B cell (primary cell): Measurements from ENCODE around the gene ZNF683. TPM values are rescaled to one million over a fixed set of nuclear protein-coding genes. Genes with fewer than 3 reads are reported as not detected.

Experiments
- ATAC-seq: fragments of 200-7000 bp; cut with Tn5 transposase; one replicate; pipeline ENCODE4 v1.10.0; 2021; ENCODE audit warnings: low read depth, mild to moderate bottlenecking, moderate number of reproducible peaks, moderate library complexity
- CTCF ChIA-PET: fragments of 350-600 bp; sonication (Branson Sonifier 250); formaldehyde crosslinking; loops from one replicate; lab custom pipeline; 2021; ENCODE audit warnings: antibody characterized with exemption, inconsistent platforms; lab: Charles Lee
- POLR2A ChIA-PET: fragments of 350-600 bp; sonication (Branson Sonifier 250); formaldehyde crosslinking; loops from one replicate; lab custom pipeline; 2021; ENCODE audit warnings: antibody characterized with exemption; lab: Charles Lee
- DNase-seq: peaks from one replicate; pipeline ENCODE4 v3.0.0; 2013
- H2AFZ ChIP-seq: 2 replicates; pipeline ENCODE4 v1.6.1; 2012; ENCODE audit warnings: mild to moderate bottlenecking, low read depth, low read length; ENCODE audit not compliant: insufficient read depth, poor library complexity, severe bottlenecking
- H3K27ac ChIP-seq, 2 donors: 1 replicate in 1 of 2; 2 replicates in 1 of 2; pipeline ENCODE4 v1.5.1; 2012 to 2013; ENCODE audit warnings: low read length in 2 of 2, mild to moderate bottlenecking in 2 of 2, moderate library complexity in 1 of 2
- H3K27me3 ChIP-seq, 4 experiments: fragments of 200-600 bp in 1 of 4; sonication (generic) in 1 of 4; replicated peaks in 1 of 4; 1 replicate in 2 of 4; 2 replicates in 2 of 4; pipeline versions ENCODE4 v1.6.1 to v1.7.0; 2013 to 2016; ENCODE audit warnings: low read length in 3 of 4, mild to moderate bottlenecking in 2 of 4, mixed read lengths in 1 of 4, moderate library complexity in 1 of 4; ENCODE audit not compliant: insufficient read depth in 4 of 4, control insufficient read depth in 3 of 4; ENCODE audit errors: control extremely low read depth in 1 of 4
- H3K36me3 ChIP-seq, 2 experiments: replicated peaks in 1 of 2; 1 replicate in 1 of 2; 2 replicates in 1 of 2; pipeline versions ENCODE4 v1.6.1 to v1.7.1; 2013; ENCODE audit warnings: low read length in 1 of 2; ENCODE audit not compliant: insufficient read depth in 2 of 2, control insufficient read depth in 1 of 2; ENCODE audit errors: control extremely low read depth in 1 of 2, extremely low read depth in 1 of 2
- H3K4me1 ChIP-seq, 2 donors: fragments of 200-600 bp in 1 of 2; sonication (generic) in 1 of 2; 1 replicate in 1 of 2; 2 replicates in 1 of 2; pipeline versions ENCODE4 v1.5.1 to v1.6.1; 2013 to 2017; ENCODE audit warnings: low read length in 2 of 2; ENCODE audit not compliant: control insufficient read depth in 2 of 2, insufficient read depth in 2 of 2
- H3K4me2 ChIP-seq: replicated peaks from 2 replicates; pipeline ENCODE3; 2012; ENCODE audit warnings: mild to moderate bottlenecking, low read depth, low read length; ENCODE audit not compliant: poor library complexity, severe bottlenecking
- H3K4me3 ChIP-seq, 5 experiments: fragments of 200-600 bp in 1 of 5; sonication (generic) in 1 of 5; 1 replicate in 3 of 5; 2 replicates in 2 of 5; pipeline versions ENCODE4 v1.5.1 to v1.7.0; 2011 to 2016; ENCODE audit warnings: low read length in 4 of 5, mild to moderate bottlenecking in 4 of 5, low read depth in 2 of 5, control low read depth in 1 of 5, moderate library complexity in 1 of 5; ENCODE audit not compliant: insufficient read depth in 1 of 5; ENCODE audit errors: control extremely low read depth in 1 of 5, extremely low read depth in 1 of 5
- H3K79me2 ChIP-seq: fragments of 200-600 bp; sonication (generic); one replicate; pipeline ENCODE4 v1.6.0; 2016; ENCODE audit warnings: low read length; ENCODE audit not compliant: control insufficient read depth, insufficient read depth
- H3K9ac ChIP-seq: fragments of 200-600 bp; sonication (generic); 2 replicates; pipeline ENCODE4 v1.6.1; 2017; ENCODE audit warnings: mild to moderate bottlenecking, low read length, moderate library complexity
- H3K9me3 ChIP-seq, 3 donors: one replicate each; pipeline versions ENCODE4 v1.6.1 to v1.7.1; 2013; ENCODE audit warnings: low read length in 2 of 3; ENCODE audit not compliant: control insufficient read depth in 2 of 3, insufficient read depth in 1 of 3; ENCODE audit errors: control extremely low read depth in 1 of 3
- H4K20me1 ChIP-seq: 2 replicates; pipeline ENCODE4 v1.6.0; 2012; ENCODE audit warnings: mild to moderate bottlenecking, low read length; ENCODE audit not compliant: insufficient read depth, control insufficient read depth, poor library complexity, severe bottlenecking
- H3K27ac Mint-ChIP-seq: one replicate; pipeline ENCODE4 v1.8.0; 2021; ENCODE audit warnings: mixed read lengths
- H3K27me3 Mint-ChIP-seq: one replicate; pipeline ENCODE4 v1.8.0; 2021; ENCODE audit warnings: mixed read lengths
- H3K4me1 Mint-ChIP-seq: one replicate; pipeline ENCODE4 v1.8.0; 2021; ENCODE audit warnings: mixed read lengths
- H3K4me3 Mint-ChIP-seq: one replicate; pipeline ENCODE4 v1.8.0; 2021; ENCODE audit warnings: mixed read lengths
- H3K9me3 Mint-ChIP-seq: one replicate; pipeline ENCODE4 v1.8.0; 2022; ENCODE audit warnings: mixed read lengths; ENCODE audit not compliant: insufficient read depth
- WGBS: methylation state at CpG from one replicate; pipeline ENCODE4 v1.1.5; 2013; ENCODE audit warnings: missing lambda C conversion rate; ENCODE audit not compliant: insufficient coverage; 5-methylcytosine and 5-hydroxymethylcytosine counted together
- intact Hi-C: fragments of 100-400 bp; cut with micrococcal nuclease; formaldehyde crosslinking; loops from one replicate; pipeline ENCODE4 v1.10.0; 2022
- polyA plus RNA-seq: library from polyadenylated mRNA; depleted of rRNA; stranded (reverse); fragments of >200 nt; gene quantifications from 2 replicates; pipeline ENCODE4 v1.2.3, GENCODE V29; 2012
- total RNA-seq, 2 donors: library from RNA; stranded (reverse); fragments of 120-200 nt in 1 of 2; gene quantifications; 1 replicate in 1 of 2; 2 replicates in 1 of 2; pipeline versions ENCODE4 v1.2.3 to v1.2.4, GENCODE V29; 2013 to 2022
- TF ChIP-seq, protein P1 (sequence below): fragments of 200-600 bp; IDR thresholded peaks from one replicate; pipeline ENCODE4 v1.8.0; 2022; ENCODE audit warnings: antibody characterized with exemption, mild to moderate bottlenecking

The ZNF683 gene
- total and polyA plus RNA-seq, 2 donors (not counting 1 experiment from before 2014, with no cell fraction given), result 0.45 to 0.67 TPM

GRCh38 chr1:26338670-26339069 is 33.9 kb downstream of the ZNF683 start:
- TF ChIP-seq, protein P1, sequence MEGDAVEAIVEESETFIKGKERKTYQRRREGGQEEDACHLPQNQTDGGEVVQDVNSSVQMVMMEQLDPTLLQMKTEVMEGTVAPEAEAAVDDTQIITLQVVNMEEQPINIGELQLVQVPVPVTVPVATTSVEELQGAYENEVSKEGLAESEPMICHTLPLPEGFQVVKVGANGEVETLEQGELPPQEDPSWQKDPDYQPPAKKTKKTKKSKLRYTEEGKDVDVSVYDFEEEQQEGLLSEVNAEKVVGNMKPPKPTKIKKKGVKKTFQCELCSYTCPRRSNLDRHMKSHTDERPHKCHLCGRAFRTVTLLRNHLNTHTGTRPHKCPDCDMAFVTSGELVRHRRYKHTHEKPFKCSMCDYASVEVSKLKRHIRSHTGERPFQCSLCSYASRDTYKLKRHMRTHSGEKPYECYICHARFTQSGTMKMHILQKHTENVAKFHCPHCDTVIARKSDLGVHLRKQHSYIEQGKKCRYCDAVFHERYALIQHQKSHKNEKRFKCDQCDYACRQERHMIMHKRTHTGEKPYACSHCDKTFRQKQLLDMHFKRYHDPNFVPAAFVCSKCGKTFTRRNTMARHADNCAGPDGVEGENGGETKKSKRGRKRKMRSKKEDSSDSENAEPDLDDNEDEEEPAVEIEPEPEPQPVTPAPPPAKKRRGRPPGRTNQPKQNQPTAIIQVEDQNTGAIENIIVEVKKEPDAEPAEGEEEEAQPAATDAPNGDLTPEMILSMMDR, result no peak
- peaks cover 13% of the 10 kb centered on the region for H3K4me1 Mint-ChIP-seq
- no peak for DNase-seq
- no peak overlapping the region for H3K9ac ChIP-seq
- H3K27me3 Mint-ChIP-seq, result no peaks in the 10 kb centered on the region
- H3K79me2 ChIP-seq, result no peaks in the 10 kb centered on the region
- ATAC-seq, result no peak
- peaks cover 8 to 14% of the 10 kb centered on the region in 2 donors for H3K4me1 ChIP-seq
- H3K9me3 ChIP-seq, result no peaks in the 10 kb centered on the region
- no peak overlapping the region for H3K4me2 ChIP-seq
- WGBS, result 91% methylated on average over 1 of the region's 1 CpG
- no peak overlapping the region for H3K4me3 ChIP-seq
- H3K9me3 Mint-ChIP-seq, result no peaks in the 10 kb centered on the region
- H4K20me1 ChIP-seq, result no peaks in the 10 kb centered on the region
- H3K4me3 Mint-ChIP-seq, result peak overlapping the region; percentile 20
- ChIA-PET CTCF (interaction anchor here (1.1 to 2.0 kb wide), 4 partner anchors 25 to 105 kb away, joined by 3 to 6 read pairs (median 3); partner anchors contain the start of gene CEP85), POLR2A (no interaction called here)
- H3K36me3 ChIP-seq, result no peaks in the 10 kb centered on the region
- intact Hi-C loops, result no loop called here
- peak overlapping the region in 1 of 2 donors; percentile 19 for H3K27ac ChIP-seq
- no peak overlapping the region for H2AFZ ChIP-seq
- no peaks in the 10 kb centered on the region for H3K27me3 ChIP-seq
- H3K27ac Mint-ChIP-seq, result no peak overlapping the region

GRCh38 chr1:26337625-26338024 is 34.9 kb downstream of the ZNF683 start:
- Mint-ChIP-seq H3K27ac (no peak overlapping the region), H3K4me1 (peaks cover 13% of the 10 kb centered on the region), H3K9me3 (no peaks in the 10 kb centered on the region), H3K4me3 (peak overlapping the region; percentile 49), H3K27me3 (no peaks in the 10 kb centered on the region)
- ChIA-PET POLR2A (no interaction called here), CTCF (interaction anchor here (1.1 to 2.0 kb wide), 3 partner anchors 26 to 61 kb away, joined by 3 to 6 read pairs (median 3); no protein-coding TSS in a partner anchor)
- Histone ChIP-seq H3K9me3 (no peaks in the 10 kb centered on the region), H2AFZ (no peak overlapping the region), H3K79me2 (no peaks in the 10 kb centered on the region), H3K4me2 (no peak overlapping the region), H3K9ac (no peak overlapping the region), H4K20me1 (no peaks in the 10 kb centered on the region), H3K36me3 (no peaks in the 10 kb centered on the region), H3K27ac (no peak overlapping the region), H3K27me3 (no peaks in the 10 kb centered on the region), H3K4me3 (no peak overlapping the region), H3K4me1 (peaks cover 8 to 14% of the 10 kb centered on the region in 2 donors)
- ATAC-seq, result no peak
- no peak for DNase-seq
- intact Hi-C loops, result no loop called here
- TF ChIP-seq, protein P1, result no peak
- 40% methylated on average over 4 of the region's 4 CpGs for WGBS
